Measurements from ENCODE around the gene FAM227B.
"Not testable (repeated sequence)": the region's sequence is repeated elsewhere in the genome, so short reads cannot be mapped to it uniquely, and the experiment has no call there.

FAM227B gene

GRCh38 chr15:49495993-49496753 is 124.4 kb downstream of the FAM227B start:
- in situ Hi-C loops (cut with MboI; ENCODE audit: low sequenced_read_pairs), result no loop called here

- in situ Hi-C loops (cut with MboI; ENCODE audit: low sequenced_read_pairs), result no loop called here
Observed at GRCh38 chr15:49494842-49495241, 125.8 kb downstream of the FAM227B start.

- in situ Hi-C loops (cut with MboI; ENCODE audit: low sequenced_read_pairs), result no loop called here
Observed at GRCh38 chr15:49492830-49493229, 127.8 kb downstream of the FAM227B start.

GRCh38 chr15:49492151-49492550 is 128.5 kb downstream of the FAM227B start:
- in situ Hi-C loops (cut with MboI; ENCODE audit: low sequenced_read_pairs), result no loop called here

- in situ Hi-C loops (cut with MboI; ENCODE audit: low sequenced_read_pairs), result no loop called here
Observed at GRCh38 chr15:49490966-49491365, 129.7 kb downstream of the FAM227B start.

- in situ Hi-C loops (cut with MboI; ENCODE audit: low sequenced_read_pairs), result not testable (repeated sequence)
Observed at GRCh38 chr15:49485401-49485800, 135.2 kb downstream of the FAM227B start.

- in situ Hi-C loops (cut with MboI; ENCODE audit: low sequenced_read_pairs), result not testable (repeated sequence)
Observed at GRCh38 chr15:49478982-49479381, 141.6 kb downstream of the FAM227B start.

- in situ Hi-C loops (cut with MboI; ENCODE audit: low sequenced_read_pairs), result not testable (repeated sequence)
Observed at GRCh38 chr15:49478021-49478420, 142.6 kb downstream of the FAM227B start.

GRCh38 chr15:49473031-49473430 is 147.6 kb downstream of the FAM227B start:
- in situ Hi-C loops (cut with MboI; ENCODE audit: low sequenced_read_pairs), result no loop called here

- in situ Hi-C loops (cut with MboI; ENCODE audit: low sequenced_read_pairs), result no loop called here
Observed at GRCh38 chr15:49472338-49472737, 148.3 kb downstream of the FAM227B start.

GRCh38 chr15:49471733-49472132 is 148.9 kb downstream of the FAM227B start:
- in situ Hi-C loops (cut with MboI; ENCODE audit: low sequenced_read_pairs), result no loop called here

GRCh38 chr15:49471248-49471647 is 149.4 kb downstream of the FAM227B start:
- in situ Hi-C loops (cut with MboI; ENCODE audit: low sequenced_read_pairs), result not testable (repeated sequence)

GRCh38 chr15:49468481-49468839 is 152.2 kb downstream of the FAM227B start:
- in situ Hi-C loops (cut with MboI; ENCODE audit: low sequenced_read_pairs), result no loop called here

GRCh38 chr15:49467746-49468480 is 152.7 kb downstream of the FAM227B start:
- in situ Hi-C loops (cut with MboI; ENCODE audit: low sequenced_read_pairs), result no loop called here

- in situ Hi-C loops (cut with MboI; ENCODE audit: low sequenced_read_pairs), result no loop called here
Observed at GRCh38 chr15:49466119-49466518, 154.5 kb downstream of the FAM227B start.

GRCh38 chr15:49464522-49464921 is 156.1 kb downstream of the FAM227B start:
- in situ Hi-C loops (cut with MboI; ENCODE audit: low sequenced_read_pairs), result no loop called here

GRCh38 chr15:49462232-49462844 is 158.3 kb downstream of the FAM227B start:
- in situ Hi-C loops (cut with MboI; ENCODE audit: low sequenced_read_pairs), result no loop called here

GRCh38 chr15:49460411-49460941 is 160.1 kb downstream of the FAM227B start:
- in situ Hi-C loops (cut with MboI; ENCODE audit: low sequenced_read_pairs), result no loop called here

- in situ Hi-C loops (cut with MboI; ENCODE audit: low sequenced_read_pairs), result no loop called here
Observed at GRCh38 chr15:49458145-49458544, 162.5 kb downstream of the FAM227B start.

- in situ Hi-C loops (cut with MboI; ENCODE audit: low sequenced_read_pairs), result no loop called here
Observed at GRCh38 chr15:49456166-49456565, 164.5 kb downstream of the FAM227B start.

- in situ Hi-C loops (cut with MboI; ENCODE audit: low sequenced_read_pairs), result no loop called here
Observed at GRCh38 chr15:49452595-49452994, 168.0 kb downstream of the FAM227B start.

GRCh38 chr15:49441816-49442215 is 178.8 kb downstream of the FAM227B start:
- in situ Hi-C loops (cut with MboI; ENCODE audit: low sequenced_read_pairs), result no loop called here

Data from hTERT RPE-1 (cell line).